KOPT-K1 (cell line): ENCODE results near the gene RUBCNL.
"Not testable (repeated sequence)": the region's sequence is repeated elsewhere in the genome, so short reads cannot be mapped to it uniquely, and the experiment has no call there.

Experiments used
- H3K27ac ChIP-seq: fragments of 200-600 bp; sonication (generic); 2 replicates; pipeline ENCODE4 v1.5.1; 2016; ENCODE audit warnings: antibody characterized with exemption, mild to moderate bottlenecking, low read depth, low read length; ENCODE audit not compliant: poor library complexity, severe bottlenecking
- H3K36me3 ChIP-seq: fragments of 200-600 bp; sonication (generic); 2 replicates; pipeline ENCODE4 v1.5.1; 2017; ENCODE audit warnings: antibody characterized with exemption, mild to moderate bottlenecking, low read length, moderate library complexity; ENCODE audit not compliant: insufficient read depth
- H3K9me3 ChIP-seq: fragments of 200-600 bp; sonication (generic); 2 replicates; pipeline ENCODE4 v1.5.1; 2017; ENCODE audit warnings: antibody characterized with exemption, low read length, mild to moderate bottlenecking; ENCODE audit not compliant: insufficient read depth, poor library complexity, severe bottlenecking

Gene RUBCNL

GRCh38 chr13:46387064-46387851 is at the start of gene RUBCNL:
TSS of gene RUBCNL (minus strand) at chr13:46387252. CDS start at chr13:46372475, 14,777 bp downstream.
- no peaks in the 10 kb centered on the region for H3K36me3 ChIP-seq
- no peaks in the 10 kb centered on the region for H3K9me3 ChIP-seq
- peak within 1 kb of the TSS; percentile 72 for H3K27ac ChIP-seq

GRCh38 chr13:46429558-46429957 is 42.5 kb upstream of the RUBCNL start:
- not testable (repeated sequence) for H3K9me3 ChIP-seq, H3K36me3 ChIP-seq, H3K27ac ChIP-seq

GRCh38 chr13:46405457-46405856 is 18.4 kb upstream of the RUBCNL start:
- Histone ChIP-seq H3K9me3 (peaks cover 9% of the 10 kb centered on the region), H3K27ac (no peak overlapping the region)

GRCh38 chr13:46404733-46405100 is 17.7 kb upstream of the RUBCNL start:
- Histone ChIP-seq H3K9me3 (peaks cover 9% of the 10 kb centered on the region), H3K27ac (peak overlapping the region; percentile 55), H3K36me3 (no peaks in the 10 kb centered on the region)

More at GRCh38 chr13:46405457-46405856, 18.4 kb upstream of the RUBCNL start:
- no peaks in the 10 kb centered on the region for H3K36me3 ChIP-seq

GRCh38 chr13:46403851-46404732 is 17.0 kb upstream of the RUBCNL start:
- peak overlapping the region; percentile 55 for H3K27ac ChIP-seq

GRCh38 chr13:46402178-46402577 is 15.1 kb upstream of the RUBCNL start:
- Histone ChIP-seq H3K9me3 (peaks cover 9% of the 10 kb centered on the region), H3K27ac (no peak overlapping the region), H3K36me3 (no peaks in the 10 kb centered on the region)

More at GRCh38 chr13:46403851-46404732, 17.0 kb upstream of the RUBCNL start:
- H3K9me3 ChIP-seq = peaks cover 9% of the 10 kb centered on the region
- H3K36me3 ChIP-seq = no peaks in the 10 kb centered on the region

- Histone ChIP-seq H3K36me3 (no peaks in the 10 kb centered on the region), H3K9me3 (peaks cover 9% of the 10 kb centered on the region), H3K27ac (peak overlapping the region; percentile 23)
Observed at GRCh38 chr13:46401432-46401831, 14.4 kb upstream of the RUBCNL start.

- Histone ChIP-seq H3K27ac (no peak overlapping the region), H3K36me3 (no peaks in the 10 kb centered on the region)
Observed at GRCh38 chr13:46396341-46396740, 9.3 kb upstream of the RUBCNL start.

GRCh38 chr13:46392967-46393366 is 5.9 kb upstream of the RUBCNL start:
- Histone ChIP-seq H3K27ac (peak overlapping the region; percentile 94), H3K36me3 (no peaks in the 10 kb centered on the region), H3K9me3 (no peaks in the 10 kb centered on the region)

More at GRCh38 chr13:46396341-46396740, 9.3 kb upstream of the RUBCNL start:
- H3K9me3 ChIP-seq = no peaks in the 10 kb centered on the region

GRCh38 chr13:46389457-46390451 is 2.7 kb upstream of the RUBCNL start:
- no peaks in the 10 kb centered on the region for H3K36me3 ChIP-seq
- no peaks in the 10 kb centered on the region for H3K9me3 ChIP-seq
- peak overlapping the region; percentile 94 for H3K27ac ChIP-seq

GRCh38 chr13:46388846-46389245 is 1.8 kb upstream of the RUBCNL start:
- H3K36me3 ChIP-seq = no peaks in the 10 kb centered on the region
- H3K27ac ChIP-seq = peak overlapping the region; percentile 94
- no peaks in the 10 kb centered on the region for H3K9me3 ChIP-seq

GRCh38 chr13:46388308-46388707 is 1.3 kb upstream of the RUBCNL start:
- Histone ChIP-seq H3K9me3 (no peaks in the 10 kb centered on the region), H3K27ac (peak overlapping the region; percentile 1), H3K36me3 (no peaks in the 10 kb centered on the region)

GRCh38 chr13:46386392-46387063 is 524 bp downstream of the RUBCNL start:
- H3K36me3 ChIP-seq = no peaks in the 10 kb centered on the region
- H3K9me3 ChIP-seq = no peaks in the 10 kb centered on the region
- H3K27ac ChIP-seq = peak overlapping the region; percentile 72

GRCh38 chr13:46385946-46386345 is 1.1 kb downstream of the RUBCNL start:
- Histone ChIP-seq H3K27ac (peak overlapping the region; percentile 72), H3K9me3 (no peaks in the 10 kb centered on the region), H3K36me3 (no peaks in the 10 kb centered on the region)
